Breast epithelium (tissue), 3 donors: Measurements from ENCODE around the gene LAMC2.

ENCODE experiments used
- POLR2A ChIP-seq: fragments of 450-650 bp; IDR thresholded peaks from one replicate; pipeline ENCODE4 v1.6.1; 2016; ENCODE audit warnings: antibody characterized with exemption, mild to moderate bottlenecking, moderate library complexity
- POLR2AphosphoS5 ChIP-seq, 3 donors: sonication (generic); formaldehyde crosslinking; IDR thresholded peaks; one replicate each; pipeline ENCODE4 v1.6.1; 2017; ENCODE audit warnings: antibody characterized with exemption in 3 of 3

GRCh38 chr1:183246436-183246835, 60.4 kb downstream of the LAMC2 start:
- TF ChIP-seq POLR2A (no peak), POLR2AphosphoS5 (IDR thresholded peaks at IDR 0.05) (no peak)
